Endothelial cell of umbilical vein (primary cell): ENCODE measurements around the gene MAP4K3. TPM values are rescaled to one million over a fixed set of nuclear protein-coding genes. Genes with fewer than 3 reads are reported as not detected.

Experiments
- BruUV-seq: library from RNA; stranded (reverse); fragments of 400-500 nt; replicated peaks from 2 replicates; lab custom pipeline; 2021; lab: Mats Ljungman, UMichigan
- CTCF ChIA-PET: fragments of 300-600, 350-600 bp; sonication (Branson Sonifier 250); formaldehyde crosslinking; loops from one replicate; lab custom pipeline; 2021; ENCODE audit warnings: antibody characterized with exemption, inconsistent platforms; lab: Charles Lee
- POLR2A ChIA-PET: fragments of 300-600, 350-600 bp; sonication (Branson Sonifier 250); formaldehyde crosslinking; loops from one replicate; lab custom pipeline; 2021; ENCODE audit warnings: antibody characterized with exemption, inconsistent platforms; lab: Charles Lee
- DNase-seq: peaks from one replicate; pipeline ENCODE4 v3.0.0-alpha.2; 2011; ENCODE audit warnings: low read depth, low spot score
- FAIRE-seq: peaks from 2 replicates; lab custom pipeline; 2011; peaks lifted over from hg19 to GRCh38; lab: Jason Lieb, UNC
- H2AFZ ChIP-seq: 2 replicates; pipeline ENCODE4 v1.6.0; 2012; ENCODE audit warnings: low read depth, low read length, control low read depth, inconsistent platforms
- H3K27ac ChIP-seq: 2 replicates; pipeline ENCODE4 v1.5.1; 2011; ENCODE audit warnings: low read depth, mild to moderate bottlenecking, control low read depth, low read length, moderate library complexity; ENCODE audit not compliant: insufficient read depth
- H3K27me3 ChIP-seq, 2 experiments: 2 replicates each; pipeline versions ENCODE4 v1.6.0 to v1.6.1; 2011; ENCODE audit warnings: low read length in 2 of 2, mixed read lengths in 1 of 2; ENCODE audit not compliant: control insufficient read depth in 2 of 2, insufficient read depth in 2 of 2
- H3K36me3 ChIP-seq, 2 experiments: 2 replicates in 1 of 2; 3 replicates in 1 of 2; pipeline ENCODE4 v1.5.1; 2011; ENCODE audit warnings: low read length in 2 of 2, mild to moderate bottlenecking in 1 of 2, moderate library complexity in 1 of 2; ENCODE audit not compliant: control insufficient read depth in 2 of 2, insufficient read depth in 2 of 2; ENCODE audit errors: extremely low read depth in 1 of 2
- H3K4me1 ChIP-seq: 3 replicates; pipeline ENCODE4 v1.5.1; 2011; ENCODE audit warnings: mild to moderate bottlenecking, low read length; ENCODE audit not compliant: control insufficient read depth, insufficient read depth; ENCODE audit errors: extremely low read depth
- H3K4me2 ChIP-seq: 2 replicates; pipeline ENCODE4 v1.6.1; 2011; ENCODE audit warnings: low read length, control low read depth, mixed read lengths; ENCODE audit not compliant: insufficient read depth
- H3K4me3 ChIP-seq, 3 experiments: fragments of 200-600 bp in 1 of 3; sonication (generic), shearing (Covaris generic) in 1 of 3; replicated peaks in 1 of 3; 2 replicates each; pipeline ENCODE4 v1.5.1; 2011 to 2016; ENCODE audit warnings: control low read depth in 3 of 3, low read length in 3 of 3, mild to moderate bottlenecking in 2 of 3, inconsistent platforms in 1 of 3, low read depth in 1 of 3, moderate library complexity in 1 of 3; ENCODE audit not compliant: insufficient read depth in 1 of 3
- H3K79me2 ChIP-seq: 2 replicates; pipeline ENCODE4 v1.6.0; 2012; ENCODE audit warnings: low read length, inconsistent platforms; ENCODE audit not compliant: control insufficient read depth, insufficient read depth
- H3K9ac ChIP-seq: replicated peaks from 2 replicates; pipeline ENCODE3; 2011; ENCODE audit warnings: low read length, control low read depth; ENCODE audit not compliant: insufficient read depth; ENCODE audit errors: extremely low read depth
- H3K9me1 ChIP-seq: replicated peaks from 3 replicates; pipeline ENCODE4 v1.6.0; 2011; ENCODE audit warnings: mild to moderate bottlenecking, low read length; ENCODE audit not compliant: control insufficient read depth, insufficient read depth; ENCODE audit errors: extremely low read depth
- H3K9me3 ChIP-seq: replicated peaks from 2 replicates; pipeline ENCODE4 v1.5.1; 2012; ENCODE audit warnings: low read length, inconsistent platforms; ENCODE audit not compliant: control insufficient read depth, insufficient read depth
- H4K20me1 ChIP-seq: replicated peaks from 2 replicates; pipeline ENCODE3; 2011; ENCODE audit warnings: mild to moderate bottlenecking, low read length; ENCODE audit not compliant: control insufficient read depth, insufficient read depth; ENCODE audit errors: extremely low read depth
- CTCF ChIP-seq, 2 donors: IDR thresholded peaks; 1 replicate in 1 of 2; 2 replicates in 1 of 2; pipeline ENCODE4 v1.5.1; 2011; ENCODE audit warnings: low read length in 2 of 2, mild to moderate bottlenecking in 2 of 2, moderate library complexity in 2 of 2, control low read depth in 1 of 2, inconsistent platforms in 1 of 2, low read depth in 1 of 2; ENCODE audit not compliant: insufficient read depth in 1 of 2; ENCODE audit errors: extremely low read depth in 1 of 2
- EZH2 ChIP-seq: IDR thresholded peaks from 2 replicates; pipeline ENCODE4 v1.6.1; 2012; ENCODE audit warnings: borderline replicate concordance, low read depth, mild to moderate bottlenecking, moderate library complexity, low read length, inconsistent platforms; ENCODE audit not compliant: severe bottlenecking
- FOS ChIP-seq: IDR thresholded peaks from 2 replicates; pipeline ENCODE4 v1.6.1; 2011; ENCODE audit warnings: mild to moderate bottlenecking, low read length, moderate library complexity, borderline replicate concordance; ENCODE audit not compliant: insufficient read depth
- GATA2 ChIP-seq: IDR thresholded peaks from 2 replicates; pipeline ENCODE4 v1.7.0; 2011; ENCODE audit warnings: low read depth, mild to moderate bottlenecking, moderate library complexity, mixed read lengths, low read length; ENCODE audit not compliant: insufficient read length, insufficient read depth
- JUN ChIP-seq: IDR thresholded peaks from 2 replicates; pipeline ENCODE4 v1.6.1; 2011; ENCODE audit warnings: borderline replicate concordance, low read depth; ENCODE audit not compliant: insufficient read length, insufficient read depth
- MAX ChIP-seq: IDR thresholded peaks from 2 replicates; pipeline ENCODE4 v1.6.1; 2011; ENCODE audit not compliant: insufficient read depth, insufficient read length
- MYC ChIP-seq: IDR thresholded peaks from one replicate; pipeline ENCODE4 v1.6.1; 2011; ENCODE audit warnings: mild to moderate bottlenecking, low read depth, low read length
- POLR2A ChIP-seq: IDR thresholded peaks from 2 replicates; pipeline ENCODE4 v1.6.1; 2012; ENCODE audit warnings: low read depth, mild to moderate bottlenecking, control low read depth, low read length
- POLR2AphosphoS5 ChIP-seq: IDR thresholded peaks from 2 replicates; pipeline ENCODE4 v1.6.1; 2012; ENCODE audit warnings: low read depth, mild to moderate bottlenecking, control low read depth, low read length, moderate library complexity; ENCODE audit not compliant: insufficient read depth
- dilution Hi-C: fragments of 300-500 bp; cut with MboI; formaldehyde crosslinking; loops from one replicate; pipeline ENCODE4 v1.15.0; 2019; ENCODE audit warnings: low sequenced_read_pairs; ENCODE audit not compliant: extremely low pct_ligation_motif_present
- intact Hi-C: fragments of 100-400 bp; cut with micrococcal nuclease; formaldehyde crosslinking; loops from one replicate; pipeline ENCODE4 v1.10.0; 2022
- polyA plus RNA-seq, 4 experiments: library from polyadenylated mRNA; depleted of rRNA in 3 of 4; stranded (reverse) in 3 of 4; unstranded in 1 of 4; fragments of >200 nt; gene quantifications; 2 replicates each; pipeline versions ENCODE4 v1.2.1 to v1.2.3, GENCODE V29; 2011 to 2012; ENCODE audit warnings: missing spikeins in 1 of 4
- total RNA-seq: library from RNA; stranded (reverse); gene quantifications from 2 replicates; pipeline ENCODE4 v1.2.3, GENCODE V29; 2021

The MAP4K3 gene
- total and polyA plus RNA-seq, 2 donors (not counting 3 experiments of a cell fraction or from before 2014, with no cell fraction given): 8.0 to 45.9 TPM

- TF ChIP-seq JUN: no peak
- TF ChIP-seq MAX: no peak
- TF ChIP-seq POLR2A: no peak
- TF ChIP-seq EZH2: no peak
- TF ChIP-seq MYC: no peak
- no peak for TF ChIP-seq GATA2
- TF ChIP-seq POLR2AphosphoS5: no peak
- no peak for TF ChIP-seq FOS
- TF ChIP-seq CTCF (IDR thresholded peaks at IDR 0.05; ENCODE audit: extremely low read depth in 1 of 2, insufficient read depth in 1 of 2, low read depth in 1 of 2, low read length in 2 of 2): no peak
- CTCF ChIA-PET: interaction anchor here (0.5 kb wide), 1 partner anchor 135 kb away, joined by 3 read pairs; no protein-coding TSS in a partner anchor
- Histone ChIP-seq H4K20me1 (no peaks in the 10 kb centered on the region), H3K79me2 (no peaks in the 10 kb centered on the region), H3K9me3 (no peaks in the 10 kb centered on the region), H3K27me3 (no peaks in the 10 kb centered on the region), H3K4me2 (no peak overlapping the region), H3K36me3 (peaks cover 2 to 6% of the 10 kb centered on the region in 2 experiments), H2AFZ (no peak overlapping the region), H3K4me3 (no peak overlapping the region), H3K27ac (no peak overlapping the region), H3K9me1 (no peaks in the 10 kb centered on the region), H3K9ac (no peak overlapping the region), H3K4me1 (no peaks in the 10 kb centered on the region)
- POLR2A ChIA-PET: no interaction called here
- FAIRE-seq: no peak
- BruUV-seq: no TSS peak
- intact Hi-C loops (no loop called here), dilution Hi-C loops (no loop called here)
- no peak for DNase-seq
These were observed 125.6 kb downstream of the MAP4K3 start for GRCh38 chr2:39311469-39311868.
